K562 (cell line): Measurements from ENCODE around the gene KDM2A. TPM values are rescaled to one million over a fixed set of nuclear protein-coding genes. Genes with fewer than 3 reads are reported as not detected.

Experiments
- BACH1 ChIP-seq: fragments of 200-800 bp; sonication (Bioruptor generic); IDR thresholded peaks from 2 replicates; pipeline ENCODE4 v1.6.1; 2016; ENCODE audit warnings: missing genetic modification characterization, missing compliant biosample characterization
- BCOR ChIP-seq: fragments of 450-650 bp; IDR thresholded peaks from 2 replicates; pipeline ENCODE4 v1.6.1; 2016
- CBX2 ChIP-seq: fragments of 200-600 bp; sonication (generic); IDR thresholded peaks from one replicate; pipeline ENCODE4 v1.6.1; 2012; ENCODE audit warnings: mild to moderate bottlenecking, low read length, inconsistent platforms; ENCODE audit not compliant: insufficient read depth, poor library complexity, severe bottlenecking
- DDX20 ChIP-seq: fragments of 450-650 bp; IDR thresholded peaks from 2 replicates; pipeline ENCODE4 v1.6.1; 2016; ENCODE audit warnings: missing genetic modification characterization, low read depth, mild to moderate bottlenecking, missing compliant biosample characterization, moderate library complexity
- HCFC1 ChIP-seq: IDR thresholded peaks from 2 replicates; pipeline ENCODE4 v1.6.1; 2012; ENCODE audit warnings: low read depth, low read length, improper control_type of control experiment
- IFI16 ChIP-seq: fragments of 250-450 bp; sonication (Bioruptor Pico); IDR thresholded peaks from 2 replicates; pipeline ENCODE4 v2.1.2; 2022; ENCODE audit warnings: mild to moderate bottlenecking, inconsistent platforms
- MED1 ChIP-seq: sonication (generic); formaldehyde crosslinking; IDR thresholded peaks from 2 replicates; pipeline ENCODE4 v1.8.1; 2023; ENCODE audit warnings: missing genetic modification reagents, borderline replicate concordance
- MEF2D ChIP-seq: conservative IDR thresholded peaks from 2 replicates; pipeline ENCODE4 v1.6.1; 2016; ENCODE audit warnings: low read depth, missing genetic modification characterization, missing compliant biosample characterization
- MIER1 ChIP-seq: fragments of 450-650 bp; IDR thresholded peaks from 2 replicates; pipeline ENCODE4 v1.6.1; 2016; ENCODE audit warnings: antibody characterized with exemption, mild to moderate bottlenecking, low read depth
- NCOA1 ChIP-seq: fragments of 450-650 bp; IDR thresholded peaks from 2 replicates; pipeline ENCODE4 v1.6.1; 2016; ENCODE audit warnings: low read depth
- OTX1 ChIP-seq: fragments of 450-650 bp; formaldehyde crosslinking; IDR thresholded peaks from 2 replicates; pipeline ENCODE4 v1.4.0; 2022; ENCODE audit warnings: mild to moderate bottlenecking
- PHF8 ChIP-seq: fragments of 200-600 bp; sonication (generic); IDR thresholded peaks from 2 replicates; pipeline ENCODE4 v1.6.1; 2012; ENCODE audit warnings: mixed run types, mild to moderate bottlenecking, inconsistent platforms, low read length, moderate library complexity, borderline replicate concordance
- PURB ChIP-seq: sonication (generic); formaldehyde crosslinking; IDR thresholded peaks from 2 replicates; pipeline ENCODE4 v1.9.0; 2021; ENCODE audit warnings: low read depth, mild to moderate bottlenecking, missing genetic modification reagents
- RNF2 ChIP-seq: sonication (generic); IDR thresholded peaks from 2 replicates; pipeline ENCODE4 v1.6.1; 2016
- SREBF2 ChIP-seq: sonication (generic); formaldehyde crosslinking; IDR thresholded peaks from 2 replicates; pipeline ENCODE4 v1.4.0; 2020; ENCODE audit warnings: mild to moderate bottlenecking, missing genetic modification reagents
- SUPT5H ChIP-seq: fragments of 450-650 bp; IDR thresholded peaks from 2 replicates; pipeline ENCODE4 v1.6.1; 2016
- TAF1 ChIP-seq: IDR thresholded peaks from 2 replicates; pipeline ENCODE4 v1.6.1; 2011; ENCODE audit warnings: mild to moderate bottlenecking, low read length, moderate library complexity; ENCODE audit not compliant: insufficient read depth, control insufficient read depth, severe bottlenecking; ENCODE audit errors: extremely low read depth
- TOE1 ChIP-seq, 2 experiments: fragments of 450-650 bp in 1 of 2; sonication (generic) in 1 of 2; formaldehyde crosslinking in 1 of 2; IDR thresholded peaks; 2 replicates each; pipeline versions ENCODE4 v1.7.1 to v1.8.0; 2016 to 2022; ENCODE audit warnings: borderline replicate concordance in 2 of 2, mild to moderate bottlenecking in 2 of 2, antibody characterized with exemption in 1 of 2, inconsistent platforms in 1 of 2, low read depth in 1 of 2, missing genetic modification reagents in 1 of 2, moderate library complexity in 1 of 2
- TRIM28 ChIP-seq: fragments of 450-650 bp; IDR thresholded peaks from 2 replicates; pipeline ENCODE4 v1.6.1; 2017
- ZNF444 ChIP-seq: fragments of 250-450 bp; sonication (Bioruptor Pico); IDR thresholded peaks from 2 replicates; pipeline ENCODE4 v1.4.0; 2020; ENCODE audit warnings: mild to moderate bottlenecking, moderate library complexity
- ZNF76 ChIP-seq: fragments of 250-450 bp; sonication (Bioruptor Pico); IDR thresholded peaks from 2 replicates; pipeline ENCODE4 v1.4.0; 2020; ENCODE audit warnings: mild to moderate bottlenecking, moderate library complexity, borderline replicate concordance
- polyA plus RNA-seq, 8 experiments: library from polyadenylated mRNA; depleted of rRNA in 4 of 8; stranded (reverse) in 5 of 8; unstranded in 3 of 8; fragments of >200 nt; fragmentation: Nextera tagmentation in 2 of 8; fragmentation: Illumina TruSeq in 1 of 8; extraction: Ambion mirVana in 2 of 8; extraction: Trizol in 1 of 8; gene quantifications; 2 replicates each; pipeline versions ENCODE4 v1.2.1 to v1.2.3, GENCODE V29; 2011 to 2014; ENCODE audit warnings: inconsistent platforms in 1 of 8, missing spikeins in 1 of 8
- total RNA-seq, 7 experiments: library from RNA; depleted of rRNA in 6 of 7; stranded (reverse); fragments of >200 nt in 6 of 7; fragmentation: Illumina TruSeq in 2 of 7; extraction: Trizol in 2 of 7; gene quantifications; 2 replicates each; pipeline versions ENCODE4 v1.2.1 to v1.2.3, GENCODE V29; 2011 to 2021; ENCODE audit warnings: low replicate concordance in 1 of 7
- TF ChIP-seq, protein P1 (sequence below), 2 experiments: fragments of 450-650 bp; conservative IDR thresholded peaks; 2 replicates each; pipeline ENCODE4 v1.6.1; 2017; ENCODE audit warnings: mild to moderate bottlenecking in 2 of 2, moderate library complexity in 2 of 2
- TF ChIP-seq, protein P2 (sequence below): fragments of 250-450 bp; sonication (Bioruptor Pico); IDR thresholded peaks from 2 replicates; pipeline ENCODE4 v1.5.0; 2021

The KDM2A gene
- total and polyA plus RNA-seq, 9 of the 15 experiments (the other 6 are each of a cell fraction or from before 2014, with no cell fraction given): 5.0 to 39.3 (median 21.3) TPM

DNA sequence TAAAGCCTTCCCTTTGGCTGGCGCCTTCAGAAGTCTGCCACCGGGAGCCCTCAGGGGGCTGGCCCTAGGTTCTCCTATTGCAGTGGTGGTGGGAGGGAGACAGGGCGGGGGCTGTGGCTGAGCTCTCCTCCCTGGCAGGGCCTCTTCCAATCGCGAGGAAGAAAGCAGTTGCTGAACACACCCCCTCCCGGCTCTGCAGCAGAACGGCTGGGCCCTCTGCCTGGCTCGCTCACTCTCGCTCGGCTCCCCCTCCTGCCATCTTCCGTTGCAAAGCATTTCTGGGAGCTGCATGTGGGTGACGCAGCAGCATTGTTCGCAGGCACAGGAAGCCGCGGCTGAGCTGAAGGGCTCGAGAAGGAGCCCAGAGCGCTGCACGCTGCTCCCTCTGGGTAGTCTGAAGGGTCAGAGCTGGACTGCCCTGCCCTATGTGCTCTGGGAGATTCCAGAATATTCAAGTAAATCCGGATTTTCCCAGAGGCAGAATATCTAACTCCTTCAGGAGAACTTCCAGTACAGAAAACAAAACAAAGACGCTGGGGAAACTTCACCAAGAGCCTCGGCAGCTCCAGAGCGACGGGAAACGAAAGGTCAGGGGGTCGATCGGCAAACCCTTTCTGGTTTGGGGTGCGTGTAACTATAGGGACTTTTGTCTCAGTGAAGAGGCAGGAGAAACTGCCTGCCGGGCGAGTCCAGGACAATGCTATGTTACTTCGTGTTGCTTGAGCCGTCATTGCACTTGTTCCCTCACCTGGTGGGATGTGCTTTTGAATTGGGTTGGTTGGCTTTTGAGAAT is 120.9 kb downstream of the KDM2A start (continued):
- TF ChIP-seq IFI16 (CRISPR knock-in tag): no peak
- TF ChIP-seq, protein P1, sequence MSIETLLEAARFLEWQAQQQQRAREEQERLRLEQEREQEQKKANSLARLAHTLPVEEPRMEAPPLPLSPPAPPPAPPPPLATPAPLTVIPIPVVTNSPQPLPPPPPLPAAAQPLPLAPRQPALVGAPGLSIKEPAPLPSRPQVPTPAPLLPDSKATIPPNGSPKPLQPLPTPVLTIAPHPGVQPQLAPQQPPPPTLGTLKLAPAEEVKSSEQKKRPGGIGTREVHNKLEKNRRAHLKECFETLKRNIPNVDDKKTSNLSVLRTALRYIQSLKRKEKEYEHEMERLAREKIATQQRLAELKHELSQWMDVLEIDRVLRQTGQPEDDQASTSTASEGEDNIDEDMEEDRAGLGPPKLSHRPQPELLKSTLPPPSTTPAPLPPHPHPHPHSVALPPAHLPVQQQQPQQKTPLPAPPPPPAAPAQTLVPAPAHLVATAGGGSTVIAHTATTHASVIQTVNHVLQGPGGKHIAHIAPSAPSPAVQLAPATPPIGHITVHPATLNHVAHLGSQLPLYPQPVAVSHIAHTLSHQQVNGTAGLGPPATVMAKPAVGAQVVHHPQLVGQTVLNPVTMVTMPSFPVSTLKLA (conservative IDR thresholded peaks at IDR 0.05): peak; percentile 83 to 94
- 0 out of 2 replicates have a peak, but pooled peaks have one; percentile 51 for TF ChIP-seq TOE1 (IDR thresholded peaks at IDR 0.05; ENCODE audit: borderline replicate concordance)
- no peak for TF ChIP-seq TOE1 (CRISPR knock-in tag; IDR thresholded peaks at IDR 0.05; ENCODE audit: borderline replicate concordance, low read depth)
- TF ChIP-seq BCOR: no peak
- TF ChIP-seq BACH1: peak; percentile 68; the same call in 1 of the 2 replicates
- TF ChIP-seq MED1 (CRISPR knock-in tag): no peak
- no peak for TF ChIP-seq MIER1
- TF ChIP-seq ZNF444 (CRISPR knock-in tag): no peak
- TF ChIP-seq, protein P2, sequence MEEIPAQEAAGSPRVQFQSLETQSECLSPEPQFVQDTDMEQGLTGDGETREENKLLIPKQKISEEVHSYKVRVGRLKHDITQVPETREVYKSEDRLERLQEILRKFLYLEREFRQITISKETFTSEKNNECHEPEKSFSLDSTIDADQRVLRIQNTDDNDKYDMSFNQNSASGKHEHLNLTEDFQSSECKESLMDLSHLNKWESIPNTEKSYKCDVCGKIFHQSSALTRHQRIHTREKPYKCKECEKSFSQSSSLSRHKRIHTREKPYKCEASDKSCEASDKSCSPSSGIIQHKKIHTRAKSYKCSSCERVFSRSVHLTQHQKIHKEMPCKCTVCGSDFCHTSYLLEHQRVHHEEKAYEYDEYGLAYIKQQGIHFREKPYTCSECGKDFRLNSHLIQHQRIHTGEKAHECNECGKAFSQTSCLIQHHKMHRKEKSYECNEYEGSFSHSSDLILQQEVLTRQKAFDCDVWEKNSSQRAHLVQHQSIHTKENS (CRISPR knock-in tag): no peak
- TF ChIP-seq SREBF2 (CRISPR knock-in tag): no peak
- 0 out of 2 replicates have a peak, but pooled peaks have one; percentile 15 for TF ChIP-seq ZNF76
- no peak; the same call in 1 of the 2 replicates for TF ChIP-seq TRIM28
- peak; percentile 64; the same call in 1 of the 2 replicates for TF ChIP-seq PHF8
- TF ChIP-seq RNF2: no peak
- TF ChIP-seq TAF1: peak; percentile 100
- 0 out of 2 replicates have a peak, but pooled peaks have one; percentile 20 for TF ChIP-seq NCOA1
- no peak for TF ChIP-seq MEF2D
- no peak for TF ChIP-seq OTX1 (CRISPR knock-in tag)
- TF ChIP-seq DDX20 (tag): no peak
- peak; percentile 91 for TF ChIP-seq SUPT5H
- TF ChIP-seq CBX2: no peak
- TF ChIP-seq PURB (CRISPR knock-in tag): no peak
- peak; percentile 81 for TF ChIP-seq HCFC1
